ENCODE data around the gene GYG1. TPM values are rescaled to one million over a fixed set of nuclear protein-coding genes. Genes with fewer than 3 reads are reported as not detected.
"Not testable (repeated sequence)": the region's sequence is repeated elsewhere in the genome, so short reads cannot be mapped to it uniquely, and the experiment has no call there.

GYG1 gene
- total RNA-seq, 1 donor from 2014 or later: 45.6 TPM

DNA sequence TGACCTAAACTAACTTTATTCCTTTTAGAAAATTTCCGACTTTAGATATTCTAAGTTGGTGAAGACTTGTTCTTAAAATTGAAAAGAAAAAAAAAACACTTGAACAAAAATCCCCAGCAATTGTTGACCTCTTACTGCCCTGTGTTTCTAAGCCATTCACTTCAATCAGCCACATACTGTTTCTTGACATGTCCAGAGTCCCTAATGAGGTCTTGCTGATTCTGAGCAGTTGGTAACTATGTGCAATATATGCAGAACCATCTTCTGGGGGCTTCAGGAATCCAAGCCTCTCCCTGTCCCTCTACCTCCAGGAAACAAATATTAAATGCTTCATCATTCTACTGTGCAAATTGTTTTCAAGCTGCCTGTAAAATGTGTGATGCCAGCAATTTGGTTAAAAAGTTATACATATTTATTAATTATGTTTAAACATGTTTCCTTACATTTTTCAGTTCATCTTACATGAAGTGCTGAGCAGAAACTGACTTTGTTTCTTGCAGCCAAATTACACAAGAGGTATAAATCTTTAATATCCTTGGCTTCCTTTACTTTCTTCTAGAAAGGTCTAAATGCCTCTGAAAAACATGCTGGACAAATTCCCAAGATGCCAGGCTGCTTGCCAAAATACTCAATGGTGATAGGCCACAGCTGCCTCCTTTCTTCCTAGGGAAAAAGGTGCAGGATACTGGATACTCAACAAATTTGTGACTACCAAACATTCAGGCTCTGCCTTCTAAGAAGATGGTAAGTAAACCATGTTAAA, 19.8 kb upstream of the GYG1 start:
- TF ChIP-seq CTCF (IDR thresholded peaks at IDR 0.05): no peak
- no peak overlapping the region for H3K4me3 ChIP-seq

GRCh38 chr3:148974726-148975125, 16.6 kb upstream of the GYG1 start:
- no peaks in the 10 kb centered on the region for H3K27me3 ChIP-seq
- no peak overlapping the region for H3K27ac ChIP-seq
- H3K4me1 ChIP-seq: no peaks in the 10 kb centered on the region
- DNase-seq (no peak), ATAC-seq (no peak)
- H3K4me3 ChIP-seq: no peak overlapping the region
- no peak for TF ChIP-seq CTCF (IDR thresholded peaks at IDR 0.05)
- intact Hi-C loops (cut with DNase I): no loop called here
- H3K36me3 ChIP-seq: no peaks in the 10 kb centered on the region
- H3K9me3 ChIP-seq: no peaks in the 10 kb centered on the region

More for the DNA sequence above, 19.8 kb upstream of the GYG1 start:
- DNase-seq (no peak), ATAC-seq (no peak)
- no peak overlapping the region for H3K27ac ChIP-seq
- no peaks in the 10 kb centered on the region for H3K36me3 ChIP-seq
- no peaks in the 10 kb centered on the region for H3K27me3 ChIP-seq
- no peaks in the 10 kb centered on the region for H3K9me3 ChIP-seq
- intact Hi-C loops (cut with DNase I): no loop called here
- H3K4me1 ChIP-seq: no peaks in the 10 kb centered on the region

DNA sequence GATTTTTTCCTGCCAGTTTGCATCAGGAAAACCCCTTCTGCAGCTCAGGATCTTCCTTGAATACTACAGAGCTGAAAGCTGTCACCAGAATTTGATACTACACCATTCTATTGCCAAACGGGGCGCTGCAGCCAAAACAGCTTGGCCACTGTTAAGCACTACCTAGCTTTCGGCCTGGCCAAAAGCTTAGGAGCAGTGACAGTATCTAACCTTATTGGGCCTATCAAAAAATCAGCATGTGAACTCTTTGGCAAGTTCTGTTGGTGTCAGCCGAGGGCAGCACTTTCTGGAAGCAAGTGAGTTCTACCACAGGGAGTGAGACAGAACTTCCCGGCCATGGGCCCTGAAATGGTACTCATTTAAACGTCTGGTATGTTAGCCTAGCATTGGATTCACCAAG, 16.1 kb upstream of the GYG1 start:
- no peak for DNase-seq
- Histone ChIP-seq H3K9me3 (no peaks in the 10 kb centered on the region), H3K36me3 (no peaks in the 10 kb centered on the region), H3K27ac (peak overlapping the region; percentile 6), H3K4me3 (no peak overlapping the region), H3K4me1 (no peaks in the 10 kb centered on the region), H3K27me3 (no peaks in the 10 kb centered on the region)
- intact Hi-C loops (cut with DNase I): no loop called here
- ATAC-seq: no peak
- TF ChIP-seq CTCF (IDR thresholded peaks at IDR 0.05): no peak

GRCh38 chr3:148975696-148976095, 15.6 kb upstream of the GYG1 start:
- intact Hi-C loops (cut with DNase I): no loop called here
- Histone ChIP-seq H3K9me3 (no peaks in the 10 kb centered on the region), H3K4me1 (no peaks in the 10 kb centered on the region), H3K27me3 (no peaks in the 10 kb centered on the region), H3K36me3 (no peaks in the 10 kb centered on the region), H3K4me3 (no peak overlapping the region), H3K27ac (peak overlapping the region; percentile 6)
- DNase-seq: no peak
- TF ChIP-seq CTCF (IDR thresholded peaks at IDR 0.05): no peak
- ATAC-seq: no peak

GRCh38 chr3:148981273-148981672, 10.1 kb upstream of the GYG1 start:
- intact Hi-C loops (cut with DNase I): no loop called here
- H3K4me3 ChIP-seq: no peak overlapping the region

GRCh38 chr3:148987551-148987950, 3.8 kb upstream of the GYG1 start:
- H3K4me3 ChIP-seq; H3K9me3 ChIP-seq; H3K36me3 ChIP-seq; H3K27ac ChIP-seq; ATAC-seq; H3K27me3 ChIP-seq; DNase-seq; intact Hi-C loops (cut with DNase I): not testable (repeated sequence)
- H3K4me1 ChIP-seq: peaks cover 15% of the 10 kb centered on the region

More at GRCh38 chr3:148981273-148981672, 10.1 kb upstream of the GYG1 start:
- no peak for TF ChIP-seq CTCF (IDR thresholded peaks at IDR 0.05)
- Histone ChIP-seq H3K27me3 (no peaks in the 10 kb centered on the region), H3K36me3 (no peaks in the 10 kb centered on the region), H3K27ac (no peak overlapping the region), H3K4me1 (no peaks in the 10 kb centered on the region), H3K9me3 (no peaks in the 10 kb centered on the region)
- ATAC-seq (no peak), DNase-seq (no peak)
